C4-2B (cell line): ENCODE measurements around the gene AGBL4.

ENCODE experiments used
- H3K27ac ChIP-seq: fragments of 450-650 bp; 2 replicates; pipeline ENCODE4 v1.5.1; 2017
- CTCF ChIP-seq: fragments of 450-650 bp; conservative IDR thresholded peaks from 2 replicates; pipeline ENCODE4 v1.5.1; 2017; ENCODE audit warnings: mild to moderate bottlenecking
- ZFX ChIP-seq: fragments of 450-650 bp; IDR thresholded peaks from 2 replicates; pipeline ENCODE4 v1.6.1; 2017

Gene AGBL4

GRCh38 chr1:50023292-50024159, at the start of gene AGBL4:
Gene AGBL4 (minus strand): TSS chr1:50023954.
- peak within 1 kb of the TSS; percentile 7 for H3K27ac ChIP-seq
- no peak for TF ChIP-seq ZFX
- TF ChIP-seq CTCF = no peak

GRCh38 chr1:50066806-50067205, 43.1 kb upstream of the AGBL4 start:
- no peak overlapping the region for H3K27ac ChIP-seq
- TF ChIP-seq ZFX = no peak
- no peak for TF ChIP-seq CTCF

GRCh38 chr1:50060279-50060678, 36.5 kb upstream of the AGBL4 start:
- no peak overlapping the region for H3K27ac ChIP-seq
- no peak for TF ChIP-seq CTCF
- TF ChIP-seq ZFX = no peak

DNA sequence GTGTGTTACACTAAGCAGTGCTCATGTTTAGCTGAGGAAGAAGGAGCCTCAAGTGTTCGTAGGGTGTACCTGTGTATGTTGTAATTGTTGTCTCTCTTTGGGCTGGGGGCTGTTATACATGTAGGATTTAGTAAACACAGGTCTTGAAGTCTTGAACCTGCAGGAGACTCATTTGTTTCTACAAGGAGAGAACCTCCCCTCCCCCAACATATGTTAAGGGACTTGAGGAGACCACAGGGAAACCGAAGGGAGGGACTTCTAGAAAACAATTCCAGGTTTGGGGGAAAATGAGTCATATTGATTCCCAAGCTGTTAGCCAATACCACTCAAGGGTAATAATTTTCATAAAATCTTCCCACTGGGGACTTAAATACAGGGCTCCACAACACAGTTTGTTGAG, 25.0 kb upstream of the AGBL4 start:
- TF ChIP-seq CTCF (no peak), ZFX (no peak)
- H3K27ac ChIP-seq = no peak overlapping the region

DNA sequence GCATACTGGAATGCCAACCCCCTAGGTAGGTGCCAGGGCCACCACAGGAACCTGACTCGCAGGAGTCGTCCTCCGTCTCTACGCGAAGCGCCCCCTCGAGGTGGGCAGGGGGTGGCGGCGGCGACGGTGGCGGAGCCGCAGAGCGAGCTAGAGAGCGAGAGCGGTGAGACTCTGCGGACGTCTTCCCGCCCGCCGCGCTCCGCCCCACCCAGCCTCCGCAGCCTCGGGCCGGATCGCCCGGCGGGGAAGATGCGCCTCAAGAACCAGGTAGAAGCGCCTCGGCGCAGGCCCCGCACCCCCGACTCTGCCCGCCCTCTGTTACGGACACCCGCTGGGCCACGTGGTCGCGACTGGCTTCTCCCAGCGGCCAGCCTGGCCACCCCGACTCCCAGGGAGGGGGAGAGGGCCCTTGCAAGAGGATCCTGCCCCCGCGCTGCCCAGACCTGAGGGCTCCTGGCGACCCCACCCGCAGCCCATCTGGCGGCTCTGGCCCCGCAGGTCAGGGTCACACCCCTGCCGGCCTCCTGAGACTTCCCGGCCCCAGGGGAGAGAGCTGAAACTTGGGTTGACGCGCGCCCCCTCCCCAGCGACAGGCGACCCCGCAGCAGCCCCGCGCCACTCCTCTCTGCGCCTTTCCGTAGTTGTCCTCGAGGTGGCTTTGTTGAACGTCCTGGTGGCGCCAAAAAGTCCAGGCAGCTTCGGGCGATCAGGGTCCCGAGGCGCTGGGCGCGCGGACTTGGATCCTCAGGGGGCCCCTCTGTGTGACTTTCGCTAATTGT, 24.4 kb upstream of the AGBL4 start:
- H3K27ac ChIP-seq = no peak overlapping the region
- no peak; the same call in 1 of the 2 replicates for TF ChIP-seq CTCF
- no peak for TF ChIP-seq ZFX

DNA sequence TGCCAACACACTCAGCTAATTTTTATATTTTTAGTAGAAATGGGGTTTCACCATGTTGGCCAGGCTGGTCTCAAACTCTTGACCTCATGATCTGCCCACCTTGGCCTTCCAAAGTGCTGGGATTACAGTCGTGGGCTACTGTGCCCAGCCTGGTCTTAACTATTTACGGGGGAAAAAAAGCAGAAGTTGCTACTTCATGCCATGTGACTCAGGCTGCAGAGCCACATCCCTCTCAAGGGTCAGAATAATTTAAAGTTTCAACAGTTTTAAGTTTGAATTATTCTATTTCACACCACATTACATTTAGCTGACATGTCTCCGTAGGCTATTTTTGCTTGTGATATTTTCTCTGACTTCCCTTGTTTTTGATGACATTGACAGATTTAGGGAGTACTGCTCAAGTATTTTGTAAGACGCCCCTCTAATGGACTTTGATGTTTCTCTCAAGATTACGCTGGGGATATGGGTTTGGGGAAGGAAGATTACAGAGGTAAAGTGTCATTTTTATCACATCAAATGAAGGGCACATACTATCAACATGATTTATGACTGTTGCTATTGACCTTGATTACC, 14.6 kb upstream of the AGBL4 start:
- no peak overlapping the region for H3K27ac ChIP-seq
- TF ChIP-seq ZFX (no peak), CTCF (no peak)

GRCh38 chr1:50027794-50028193, 4.0 kb upstream of the AGBL4 start:
- no peak overlapping the region for H3K27ac ChIP-seq
- TF ChIP-seq CTCF (no peak), ZFX (no peak)
